DOHH2 (cell line): ENCODE results near the gene SCG5.

Experiments
- H3F3A ChIP-seq: fragments of 200-600 bp; sonication (generic), shearing (Covaris generic); 2 replicates; pipeline ENCODE4 v1.6.0; 2016; ENCODE audit warnings: antibody characterized with exemption, mild to moderate bottlenecking; ENCODE audit not compliant: control insufficient read depth, insufficient read depth
- H3K27ac ChIP-seq: fragments of 200-600 bp; sonication (generic); 2 replicates; pipeline ENCODE4 v1.5.1; 2014; ENCODE audit warnings: low read depth, mild to moderate bottlenecking, low read length, moderate library complexity
- H3K27me3 ChIP-seq: fragments of 200-600 bp; sonication (generic); 2 replicates; pipeline ENCODE4 v1.6.1; 2014; ENCODE audit warnings: mild to moderate bottlenecking, low read length, mixed read lengths; ENCODE audit not compliant: control insufficient read depth
- H3K36me3 ChIP-seq: fragments of 200-600 bp; sonication (generic); 2 replicates; pipeline ENCODE4 v1.6.1; 2014; ENCODE audit warnings: mild to moderate bottlenecking, low read length, moderate library complexity, mixed read lengths; ENCODE audit not compliant: control insufficient read depth
- H3K4me1 ChIP-seq: fragments of 200-600 bp; sonication (generic); 2 replicates; pipeline ENCODE4 v1.6.1; 2014; ENCODE audit warnings: mild to moderate bottlenecking, low read length, mixed read lengths; ENCODE audit not compliant: control insufficient read depth
- H3K4me2 ChIP-seq: fragments of 200-600 bp; sonication (generic); 2 replicates; pipeline ENCODE4 v1.6.0; 2014; ENCODE audit warnings: mild to moderate bottlenecking, low read length, moderate library complexity
- H3K4me3 ChIP-seq: fragments of 200-600 bp; sonication (generic); 2 replicates; pipeline ENCODE4 v1.5.1; 2014; ENCODE audit warnings: mild to moderate bottlenecking, low read length, mixed read lengths
- H3K79me2 ChIP-seq: fragments of 200-600 bp; sonication (generic); 2 replicates; pipeline ENCODE4 v1.6.1; 2014; ENCODE audit warnings: mild to moderate bottlenecking, low read length, mixed read lengths; ENCODE audit not compliant: control insufficient read depth
- H3K9me2 ChIP-seq: fragments of 200-600 bp; sonication (generic); replicated peaks from 2 replicates; pipeline ENCODE4 v1.6.1; 2014; ENCODE audit warnings: mild to moderate bottlenecking, low read length, mixed read lengths; ENCODE audit not compliant: control insufficient read depth
- H3K9me3 ChIP-seq: fragments of 200-600 bp; sonication (generic); 2 replicates; pipeline ENCODE4 v1.6.1; 2014; ENCODE audit warnings: antibody characterized with exemption, low read length, mixed read lengths; ENCODE audit not compliant: control insufficient read depth, insufficient read depth
- H4K20me1 ChIP-seq: fragments of 200-600 bp; sonication (generic); 2 replicates; pipeline ENCODE4 v1.6.0; 2014; ENCODE audit warnings: low read depth, mild to moderate bottlenecking, antibody characterized with exemption, low read length, moderate library complexity; ENCODE audit not compliant: control insufficient read depth, insufficient read depth
- CTCF ChIP-seq: fragments of 200-600 bp; sonication (generic); IDR thresholded peaks from one replicate; pipeline ENCODE4 v1.5.1; 2014; ENCODE audit warnings: antibody characterized with exemption, mild to moderate bottlenecking, low read depth, low read length; ENCODE audit not compliant: poor library complexity, severe bottlenecking
- EZH2phosphoT487 ChIP-seq: fragments of 200-600 bp; sonication (generic); IDR thresholded peaks from 2 replicates; pipeline ENCODE4 v1.6.1; 2017; ENCODE audit warnings: borderline replicate concordance, mild to moderate bottlenecking, antibody characterized with exemption, low read length, moderate library complexity, mixed read lengths

Gene SCG5

GRCh38 chr15:32730677-32731654, 89.5 kb downstream of the SCG5 start:
- Histone ChIP-seq H3K27ac (no peak overlapping the region), H3F3A (no peaks in the 10 kb centered on the region), H3K27me3 (0 out of 2 replicates have a peak, but pooled peaks cover 2% of the 10 kb centered on the region), H3K4me1 (no peaks in the 10 kb centered on the region), H3K4me3 (no peak overlapping the region), H3K79me2 (no peaks in the 10 kb centered on the region), H3K36me3 (no peaks in the 10 kb centered on the region), H3K9me2 (no peaks in the 10 kb centered on the region), H3K9me3 (no peaks in the 10 kb centered on the region), H3K4me2 (no peak overlapping the region), H4K20me1 (no peaks in the 10 kb centered on the region)
- TF ChIP-seq CTCF, result no peak
- TF ChIP-seq EZH2phosphoT487, result no peak

- H3K9me2 ChIP-seq, result no peaks in the 10 kb centered on the region
- 0 out of 2 replicates have a peak, but pooled peaks cover 2% of the 10 kb centered on the region for H3K27me3 ChIP-seq
- no peaks in the 10 kb centered on the region for H4K20me1 ChIP-seq
- no peak overlapping the region for H3K4me3 ChIP-seq
- H3K4me2 ChIP-seq, result no peak overlapping the region
- no peaks in the 10 kb centered on the region for H3K79me2 ChIP-seq
- H3K9me3 ChIP-seq, result no peaks in the 10 kb centered on the region
- no peaks in the 10 kb centered on the region for H3K4me1 ChIP-seq
- no peak overlapping the region for H3K27ac ChIP-seq
- no peaks in the 10 kb centered on the region for H3F3A ChIP-seq
- TF ChIP-seq CTCF (no peak), EZH2phosphoT487 (no peak)
- no peaks in the 10 kb centered on the region for H3K36me3 ChIP-seq
Measured at GRCh38 chr15:32732574-32733157, 91.2 kb downstream of the SCG5 start.

GRCh38 chr15:32733281-32733680, 91.8 kb downstream of the SCG5 start:
- Histone ChIP-seq H3K9me2 (no peaks in the 10 kb centered on the region), H3K9me3 (no peaks in the 10 kb centered on the region), H3K4me1 (no peaks in the 10 kb centered on the region), H3K4me2 (no peak overlapping the region), H3K79me2 (no peaks in the 10 kb centered on the region), H3K4me3 (no peak overlapping the region), H4K20me1 (no peaks in the 10 kb centered on the region), H3F3A (no peaks in the 10 kb centered on the region), H3K36me3 (no peaks in the 10 kb centered on the region), H3K27ac (no peak overlapping the region), H3K27me3 (0 out of 2 replicates have a peak, but pooled peaks cover 2% of the 10 kb centered on the region)
- TF ChIP-seq CTCF (no peak), EZH2phosphoT487 (no peak)
